ENCODE measurements around the gene DPPA4. TPM values are rescaled to one million over a fixed set of nuclear protein-coding genes. Genes with fewer than 3 reads are reported as not detected.

The DPPA4 gene
- total RNA-seq, 2 donors from 2014 or later, result not detected

- H3K27ac ChIP-seq, result no peak within 1 kb of the TSS
- H3K36me3 ChIP-seq, result no peaks in the 10 kb centered on the region
- no peak for DNase-seq (ENCODE audit: low spot score)
- TF ChIP-seq CTCF (IDR thresholded peaks at IDR 0.05), result no peak
- H3K4me3 ChIP-seq, result no peak within 1 kb of the TSS
- no peaks in the 10 kb centered on the region for H3K4me1 ChIP-seq
- H3K9me3 ChIP-seq, result no peaks in the 10 kb centered on the region
- no peaks in the 10 kb centered on the region for H3K27me3 ChIP-seq
Measured at GRCh38 chr3:109316162-109316730, 21.1 kb downstream of the DPPA4 start, which contains the start of gene DPPA2. DPPA2 (minus strand) TSS chr3:109316517; CDS start chr3:109314542, 1,975 bp downstream.

DNA sequence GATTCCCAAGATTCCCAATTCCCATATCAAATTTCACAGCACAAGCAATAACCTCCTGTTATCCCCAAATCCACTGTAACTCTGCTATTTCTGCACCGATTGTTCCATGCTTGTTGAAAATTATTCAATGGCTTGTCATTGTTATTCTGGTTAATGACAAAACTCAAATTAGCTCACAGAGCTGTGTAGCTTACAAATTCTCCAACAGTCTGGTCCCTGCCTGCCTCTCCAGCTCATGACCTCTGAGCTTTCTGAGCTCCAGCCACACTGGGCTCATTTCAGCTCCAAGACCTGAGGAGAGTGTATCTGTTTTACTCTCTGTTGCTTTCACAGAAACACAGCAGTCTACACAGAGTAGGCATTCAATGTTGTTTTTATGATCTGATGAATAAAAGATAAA is 24.3 kb downstream of the DPPA4 start:
- Histone ChIP-seq H3K36me3 (no peaks in the 10 kb centered on the region), H3K27me3 (no peaks in the 10 kb centered on the region), H3K4me3 (no peak overlapping the region), H3K4me1 (no peaks in the 10 kb centered on the region), H3K9me3 (no peaks in the 10 kb centered on the region), H3K27ac (no peak overlapping the region)
- TF ChIP-seq CTCF (IDR thresholded peaks at IDR 0.05), result no peak
- DNase-seq (ENCODE audit: low spot score), result no peak

DNA sequence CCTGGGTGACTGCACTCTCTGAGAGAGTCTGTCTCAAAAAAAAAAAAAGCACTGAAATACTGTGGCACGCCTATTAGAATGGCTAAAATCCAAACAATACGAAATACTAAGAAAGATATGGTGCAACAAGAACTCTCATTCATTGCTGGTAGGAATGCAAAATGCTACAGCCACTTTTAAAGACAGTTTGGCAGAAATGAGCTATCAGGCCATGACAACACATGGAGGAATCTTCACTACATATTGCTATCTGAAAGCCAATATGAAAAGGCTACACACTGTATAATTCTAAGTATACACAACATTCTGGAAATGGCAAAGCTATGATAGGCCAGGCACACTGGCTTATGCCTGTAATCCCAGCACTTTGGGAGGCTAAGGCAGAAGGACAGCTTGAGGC is 39.9 kb downstream of the DPPA4 start:
- Histone ChIP-seq H3K4me3 (no peak overlapping the region), H3K9me3 (no peaks in the 10 kb centered on the region), H3K4me1 (no peaks in the 10 kb centered on the region), H3K36me3 (no peaks in the 10 kb centered on the region), H3K27me3 (no peaks in the 10 kb centered on the region), H3K27ac (no peak overlapping the region)
- no peak for DNase-seq (ENCODE audit: low spot score)
- no peak for TF ChIP-seq CTCF (IDR thresholded peaks at IDR 0.05)

DNA sequence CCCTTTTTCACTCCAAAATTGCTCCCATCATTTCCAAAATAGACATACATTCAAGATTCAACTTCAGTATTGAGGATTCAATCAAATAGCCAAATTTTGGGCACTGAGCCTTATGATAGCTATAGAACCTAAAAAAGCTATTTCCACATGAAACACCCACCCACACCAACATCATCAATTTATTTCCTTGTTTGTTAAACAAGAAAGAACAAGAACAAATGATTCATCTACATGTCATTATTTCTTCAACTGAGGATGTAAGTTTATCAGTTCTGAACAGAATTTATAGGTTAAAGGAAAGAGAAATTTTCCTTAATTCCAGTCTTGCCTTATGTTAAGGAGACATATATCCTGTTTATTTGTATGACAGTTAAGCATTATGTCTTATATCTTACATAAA is 53.3 kb downstream of the DPPA4 start:
- Histone ChIP-seq H3K27ac (no peak overlapping the region), H3K36me3 (no peaks in the 10 kb centered on the region), H3K9me3 (no peaks in the 10 kb centered on the region), H3K27me3 (no peaks in the 10 kb centered on the region), H3K4me3 (no peak overlapping the region), H3K4me1 (no peaks in the 10 kb centered on the region)
- DNase-seq (ENCODE audit: low spot score), result no peak
- TF ChIP-seq CTCF (IDR thresholded peaks at IDR 0.05), result no peak

DNA sequence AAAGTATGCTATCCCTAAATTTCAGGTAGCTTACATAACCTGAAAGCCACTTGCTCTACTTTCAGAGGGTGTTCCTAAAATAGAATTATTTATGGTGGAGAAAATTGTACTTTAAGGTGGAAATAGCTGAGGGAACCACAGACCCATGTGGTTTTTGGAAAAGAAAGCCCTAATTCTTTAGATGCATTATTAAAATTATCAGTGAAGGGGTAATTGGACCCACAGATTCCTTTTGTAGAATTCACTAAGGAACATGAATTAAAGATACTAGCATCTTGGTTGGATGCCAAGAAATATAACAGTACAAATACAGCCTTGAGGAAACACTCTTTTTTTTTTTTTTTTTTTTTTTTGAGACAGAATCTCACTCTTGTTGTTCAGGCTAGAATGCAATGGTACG is 58.8 kb downstream of the DPPA4 start:
- no peak for TF ChIP-seq CTCF (IDR thresholded peaks at IDR 0.05)
- H3K9me3 ChIP-seq, result no peaks in the 10 kb centered on the region
- no peak overlapping the region for H3K4me3 ChIP-seq
- H3K27ac ChIP-seq, result no peak overlapping the region
- no peak for DNase-seq (ENCODE audit: low spot score)
- no peaks in the 10 kb centered on the region for H3K36me3 ChIP-seq
- no peaks in the 10 kb centered on the region for H3K27me3 ChIP-seq
- no peaks in the 10 kb centered on the region for H3K4me1 ChIP-seq

- DNase-seq (ENCODE audit: low spot score), result no peak
- Histone ChIP-seq H3K9me3 (no peaks in the 10 kb centered on the region), H3K27me3 (no peaks in the 10 kb centered on the region), H3K4me1 (no peaks in the 10 kb centered on the region), H3K4me3 (no peak overlapping the region), H3K36me3 (no peaks in the 10 kb centered on the region), H3K27ac (no peak overlapping the region)
- TF ChIP-seq CTCF (IDR thresholded peaks at IDR 0.05), result no peak
Measured at GRCh38 chr3:109278141-109278540, 59.2 kb downstream of the DPPA4 start.
